CD4-positive, CD25-positive, alpha-beta regulatory T cell (primary cell): Measurements from ENCODE around the gene BTBD2. TPM values are rescaled to one million over a fixed set of nuclear protein-coding genes. Genes with fewer than 3 reads are reported as not detected.
A peak's percentile ranks its signal among the peaks of the same experiment; 100 is the strongest.

Experiments used
- ATAC-seq, 2 donors: fragments of 150-1000 bp; cut with Tn5 transposase; one replicate each; pipeline ENCODE4 v1.10.0; 2021; ENCODE audit warnings: low read depth in 2 of 2, moderate number of reproducible peaks in 2 of 2, moderate library complexity in 1 of 2
- DNase-seq, 3 donors: peaks; one replicate each; pipeline versions ENCODE4 v3.0.0 to v3.0.0-alpha.2; 2012 to 2022; ENCODE audit warnings: mixed read lengths in 1 of 3
- H3K27ac ChIP-seq: one replicate; pipeline ENCODE4 v1.7.0; 2013; ENCODE audit warnings: mild to moderate bottlenecking, low read length; ENCODE audit not compliant: insufficient read depth, poor library complexity, severe bottlenecking
- H3K27me3 ChIP-seq: one replicate; pipeline ENCODE4 v1.7.0; 2013; ENCODE audit warnings: low read length; ENCODE audit not compliant: control insufficient read depth, insufficient read depth
- H3K36me3 ChIP-seq: one replicate; pipeline ENCODE4 v1.7.0; 2013; ENCODE audit warnings: mild to moderate bottlenecking, low read length, moderate library complexity; ENCODE audit not compliant: control insufficient read depth, insufficient read depth
- H3K4me1 ChIP-seq: 2 replicates; pipeline ENCODE4 v1.7.0; 2013; ENCODE audit warnings: mild to moderate bottlenecking, low read length; ENCODE audit not compliant: insufficient read depth, control insufficient read depth, poor library complexity, severe bottlenecking
- H3K4me3 ChIP-seq: one replicate; pipeline ENCODE4 v1.7.0; 2013; ENCODE audit warnings: low read depth, mild to moderate bottlenecking, low read length, moderate library complexity
- H3K9me3 ChIP-seq, 2 experiments: 1 replicate in 1 of 2; 2 replicates in 1 of 2; pipeline ENCODE4 v1.7.0; 2013; ENCODE audit warnings: low read length in 2 of 2, mild to moderate bottlenecking in 1 of 2, moderate library complexity in 1 of 2; ENCODE audit not compliant: control insufficient read depth in 2 of 2
- H3K27ac Mint-ChIP-seq, 3 donors: one replicate each; pipeline ENCODE4 v1.8.0; 2020 to 2022; ENCODE audit warnings: mild to moderate bottlenecking in 3 of 3, mixed read lengths in 3 of 3, moderate library complexity in 2 of 3
- H3K27me3 Mint-ChIP-seq: one replicate; pipeline ENCODE4 v1.8.0; 2022; ENCODE audit warnings: mild to moderate bottlenecking, mixed read lengths
- H3K36me3 Mint-ChIP-seq: one replicate; pipeline ENCODE4 v1.8.0; 2020; ENCODE audit warnings: mixed read lengths
- H3K4me1 Mint-ChIP-seq, 4 donors: one replicate each; pipeline ENCODE4 v1.8.0; 2020 to 2022; ENCODE audit warnings: mixed read lengths in 4 of 4, mild to moderate bottlenecking in 1 of 4
- H3K4me3 Mint-ChIP-seq, 4 donors: one replicate each; pipeline ENCODE4 v1.8.0; 2020 to 2022; ENCODE audit warnings: mild to moderate bottlenecking in 4 of 4, mixed read lengths in 4 of 4, moderate library complexity in 3 of 4
- H3K9me3 Mint-ChIP-seq, 7 donors: one replicate each; pipeline ENCODE4 v1.8.0; 2020 to 2022; ENCODE audit warnings: mixed read lengths in 7 of 7, mild to moderate bottlenecking in 3 of 7, moderate library complexity in 2 of 7
- polyA plus RNA-seq, 4 donors: library from polyadenylated mRNA; unstranded; fragments of 300-500 nt; fragmentation: Illumina TruSeq; gene quantifications; one replicate each; pipeline ENCODE4 v1.2.3, GENCODE V29; 2021
- total RNA-seq: library from RNA; stranded (reverse); gene quantifications from one replicate; pipeline ENCODE4 v1.2.3, GENCODE V29; 2022

The BTBD2 gene
- total and polyA plus RNA-seq, 5 donors from 2014 or later, result 3.2 to 58.6 (median 5.1) TPM

DNA sequence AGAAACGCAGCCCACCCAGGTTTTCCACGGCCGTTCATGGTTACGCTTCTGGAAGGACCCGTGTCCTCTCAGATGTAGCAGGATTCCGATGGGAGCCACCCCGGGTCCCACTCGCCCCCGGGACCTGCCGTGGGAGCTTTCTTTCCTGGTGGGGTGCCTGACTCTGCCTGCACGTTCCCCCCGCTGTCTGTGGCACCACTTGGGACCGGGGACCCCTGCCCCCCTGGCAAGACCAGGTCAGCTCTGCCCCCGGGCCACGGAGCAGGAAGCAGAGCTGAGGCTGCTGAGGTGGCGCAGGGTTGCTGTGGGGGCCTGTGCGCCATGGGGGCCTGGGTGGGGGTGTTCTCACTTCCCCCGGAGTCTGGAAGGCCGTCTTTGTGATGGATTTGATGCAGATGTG, 62.5 kb downstream of the BTBD2 start:
- no peaks in the 10 kb centered on the region for H3K36me3 Mint-ChIP-seq
- H3K4me1 Mint-ChIP-seq, result peaks cover 0 to 32% (median 9%) of the 10 kb centered on the region in 4 donors
- H3K27ac Mint-ChIP-seq, result no peak overlapping the region

DNA sequence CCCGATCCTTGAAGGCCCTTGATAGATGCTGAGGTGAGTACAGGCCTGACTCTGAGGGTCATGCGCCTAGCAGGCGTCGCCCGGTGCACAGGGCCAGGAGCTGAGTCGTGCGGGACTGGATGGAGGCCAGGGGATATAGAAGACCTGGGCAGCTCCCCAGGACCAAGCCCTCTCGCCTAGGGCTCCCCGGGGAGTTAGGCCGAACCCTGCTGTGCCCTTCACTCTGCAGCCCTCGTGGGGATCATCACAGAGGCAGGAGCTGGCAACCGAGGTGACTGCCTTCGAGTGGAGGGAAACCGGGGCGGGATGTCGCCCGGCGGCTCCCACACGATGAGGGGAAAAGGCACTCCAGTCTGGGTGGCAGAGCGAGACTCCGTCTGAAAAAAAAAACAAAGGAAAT, 62.9 kb downstream of the BTBD2 start:
- no peaks in the 10 kb centered on the region for H3K9me3 Mint-ChIP-seq
- Histone ChIP-seq H3K27me3 (no peaks in the 10 kb centered on the region), H3K4me3 (no peak overlapping the region), H3K4me1 (no peaks in the 10 kb centered on the region), H3K27ac (no peak overlapping the region), H3K36me3 (peaks cover 12% of the 10 kb centered on the region), H3K9me3 (no peaks in the 10 kb centered on the region)
- no peaks in the 10 kb centered on the region for H3K27me3 Mint-ChIP-seq
- peaks cover 0 to 32% (median 9%) of the 10 kb centered on the region in 4 donors for H3K4me1 Mint-ChIP-seq
- ATAC-seq (no peak), DNase-seq (no peak)
- H3K27ac Mint-ChIP-seq, result no peak overlapping the region
- no peak overlapping the region for H3K4me3 Mint-ChIP-seq
- no peaks in the 10 kb centered on the region for H3K36me3 Mint-ChIP-seq

More for the DNA sequence above, 62.5 kb downstream of the BTBD2 start:
- no peaks in the 10 kb centered on the region for H3K4me1 ChIP-seq
- DNase-seq (no peak), ATAC-seq (no peak)
- Mint-ChIP-seq H3K4me3 (no peak overlapping the region), H3K27me3 (no peaks in the 10 kb centered on the region), H3K9me3 (no peaks in the 10 kb centered on the region)
- H3K27me3 ChIP-seq, result no peaks in the 10 kb centered on the region
- no peak overlapping the region for H3K4me3 ChIP-seq
- no peak overlapping the region for H3K27ac ChIP-seq
- no peaks in the 10 kb centered on the region for H3K9me3 ChIP-seq
- H3K36me3 ChIP-seq, result peaks cover 12% of the 10 kb centered on the region

DNA sequence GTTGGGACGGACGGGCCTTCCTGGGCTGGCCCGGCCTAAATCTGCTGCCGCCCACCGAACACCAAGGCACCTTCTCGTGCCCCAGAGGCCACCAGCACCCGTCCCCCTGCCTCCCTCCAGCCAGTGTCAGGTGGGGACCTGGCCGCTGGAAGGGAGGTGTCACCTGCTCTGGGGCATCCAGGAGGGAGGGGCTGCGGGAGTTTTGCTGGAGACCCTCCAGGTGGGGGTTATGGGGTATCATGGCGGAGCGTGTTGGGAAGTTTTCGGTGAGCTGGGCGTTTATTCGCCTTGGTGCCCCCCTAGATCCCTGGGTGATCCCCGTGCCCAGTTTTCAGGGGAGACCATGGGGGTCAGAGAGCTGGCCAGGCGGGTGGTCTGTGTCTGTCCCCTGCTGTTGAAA, 64.9 kb downstream of the BTBD2 start:
- H3K27me3 ChIP-seq, result no peaks in the 10 kb centered on the region
- Mint-ChIP-seq H3K27ac (peak overlapping the region in 1 of 3 donors; percentile 52), H3K4me3 (no peak overlapping the region)

DNA sequence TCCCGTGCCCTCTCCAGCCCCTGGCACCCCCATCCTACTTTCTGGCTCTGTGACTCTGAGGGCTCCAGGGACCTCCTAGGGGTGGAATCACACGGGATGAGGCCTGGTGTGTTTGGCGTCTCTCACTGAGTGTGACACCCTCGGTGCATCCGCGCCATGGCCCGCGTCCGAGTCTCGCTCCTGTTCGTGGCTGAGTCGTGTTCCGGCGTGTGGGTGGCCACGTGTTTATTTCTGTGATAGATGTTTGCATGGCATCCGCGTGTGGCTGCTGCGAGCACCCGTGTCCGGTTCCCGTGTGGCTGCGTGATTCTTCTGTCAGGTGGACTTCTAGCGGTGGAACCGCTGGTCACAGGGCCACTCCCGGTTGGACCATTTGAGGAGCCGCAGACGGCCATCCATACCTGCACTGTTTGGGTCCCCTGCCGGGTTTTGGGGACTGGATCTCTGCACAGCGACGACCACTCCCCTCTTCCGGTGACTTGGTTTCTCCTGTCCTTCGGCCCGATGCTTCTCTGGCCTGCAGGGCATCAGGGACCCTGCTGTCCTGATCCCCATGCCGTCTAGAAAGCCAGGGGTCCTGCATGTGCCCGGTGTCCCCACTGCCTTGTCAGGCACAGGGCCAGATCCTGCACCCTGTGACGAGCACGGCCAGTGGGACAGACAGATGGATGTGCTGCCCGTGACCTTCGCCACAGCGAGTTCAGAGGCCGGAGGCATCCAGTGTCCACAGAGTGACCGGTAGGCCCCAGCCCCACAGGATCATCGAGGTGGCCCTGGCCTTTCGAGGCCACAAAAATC, 66.0 kb downstream of the BTBD2 start:
- Histone ChIP-seq H3K27me3 (no peaks in the 10 kb centered on the region), H3K4me3 (no peak overlapping the region), H3K9me3 (no peaks in the 10 kb centered on the region), H3K4me1 (peaks cover 6% of the 10 kb centered on the region), H3K36me3 (peaks cover 15% of the 10 kb centered on the region), H3K27ac (no peak overlapping the region)
- Mint-ChIP-seq H3K36me3 (no peaks in the 10 kb centered on the region), H3K9me3 (no peaks in the 10 kb centered on the region), H3K4me3 (peak overlapping the region in 1 of 4 donors; percentile 56), H3K4me1 (peaks cover 0 to 32% (median 6%) of the 10 kb centered on the region in 4 donors), H3K27me3 (no peaks in the 10 kb centered on the region), H3K27ac (no peak overlapping the region)
- no peak for ATAC-seq
- DNase-seq, result no peak

More for the DNA sequence above, 64.9 kb downstream of the BTBD2 start:
- Mint-ChIP-seq H3K4me1 (peaks cover 0 to 34% (median 6%) of the 10 kb centered on the region in 4 donors), H3K27me3 (no peaks in the 10 kb centered on the region), H3K9me3 (no peaks in the 10 kb centered on the region), H3K36me3 (no peaks in the 10 kb centered on the region)
- no peak overlapping the region for H3K27ac ChIP-seq
- H3K4me3 ChIP-seq, result no peak overlapping the region
- DNase-seq, result no peak
- H3K4me1 ChIP-seq, result no peaks in the 10 kb centered on the region
- H3K9me3 ChIP-seq, result no peaks in the 10 kb centered on the region
- H3K36me3 ChIP-seq, result peaks cover 15% of the 10 kb centered on the region
- ATAC-seq, result no peak

DNA sequence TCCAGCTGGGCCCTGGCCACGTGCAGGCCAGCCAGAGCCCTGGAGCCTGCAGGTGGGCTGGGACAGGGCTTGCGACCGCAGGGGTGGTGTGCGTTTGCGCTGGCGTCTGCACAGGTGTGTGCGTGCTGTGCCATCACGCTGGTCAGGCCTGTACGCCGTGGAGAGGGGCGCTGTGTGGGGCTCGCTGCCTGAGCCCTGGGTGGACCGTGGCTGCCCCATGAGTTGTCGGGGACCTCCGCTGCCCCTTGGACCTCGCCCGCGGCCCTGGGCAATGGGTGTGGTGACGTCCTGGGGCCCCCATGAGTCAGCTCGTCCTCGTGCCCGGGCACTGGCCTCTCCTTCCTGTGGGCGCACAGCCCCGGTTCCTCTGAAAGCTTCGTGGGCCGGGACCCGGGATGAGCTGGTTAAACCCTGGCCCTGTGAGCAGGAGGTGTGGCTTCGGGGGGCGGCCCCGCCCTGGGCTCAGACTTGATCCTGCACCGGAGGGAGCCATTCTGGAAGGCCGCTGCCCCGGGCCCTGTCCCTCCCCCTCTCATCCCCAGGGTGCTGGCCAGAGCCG, 67.8 kb downstream of the BTBD2 start:
- Mint-ChIP-seq H3K27me3 (peaks cover 3% of the 10 kb centered on the region), H3K9me3 (no peaks in the 10 kb centered on the region), H3K4me3 (no peak overlapping the region), H3K36me3 (no peaks in the 10 kb centered on the region), H3K27ac (no peak overlapping the region), H3K4me1 (peaks cover 0 to 45% (median 14%) of the 10 kb centered on the region in 4 donors)
- Histone ChIP-seq H3K27ac (no peak overlapping the region), H3K4me3 (no peak overlapping the region), H3K36me3 (peaks cover 14% of the 10 kb centered on the region), H3K27me3 (no peaks in the 10 kb centered on the region), H3K9me3 (no peaks in the 10 kb centered on the region), H3K4me1 (peaks cover 20% of the 10 kb centered on the region)
- DNase-seq (no peak), ATAC-seq (no peak)

DNA sequence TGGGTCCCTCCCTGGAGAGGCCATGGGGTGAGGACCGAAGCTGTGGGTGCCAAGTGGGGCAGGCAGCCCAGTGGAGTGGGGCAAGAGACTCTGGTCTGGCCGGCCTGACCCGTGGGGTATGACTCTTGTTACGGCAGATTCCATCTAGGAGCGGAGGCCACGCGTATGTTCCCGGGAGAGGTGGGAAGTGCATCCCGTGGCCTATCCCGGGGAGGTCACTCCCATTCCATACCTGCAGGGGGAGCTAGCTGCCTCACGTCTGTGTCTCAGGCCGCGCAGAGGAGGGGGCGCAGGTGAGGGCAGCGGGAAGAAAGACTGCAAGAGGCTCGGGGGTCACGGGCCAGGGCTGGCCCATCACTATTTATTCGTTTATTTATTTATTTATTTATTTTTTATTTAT, 69.6 kb downstream of the BTBD2 start:
- Histone ChIP-seq H3K4me3 (no peak overlapping the region), H3K27ac (no peak overlapping the region), H3K36me3 (peaks cover 5% of the 10 kb centered on the region), H3K9me3 (no peaks in the 10 kb centered on the region), H3K27me3 (no peaks in the 10 kb centered on the region), H3K4me1 (peaks cover 26% of the 10 kb centered on the region)
- Mint-ChIP-seq H3K36me3 (no peaks in the 10 kb centered on the region), H3K9me3 (no peaks in the 10 kb centered on the region), H3K4me3 (peak overlapping the region; percentile 27 to 87 (median 51)), H3K27ac (peak overlapping the region in 2 of 3 donors; percentile 43 to 46), H3K4me1 (peaks cover 0 to 41% (median 16%) of the 10 kb centered on the region in 4 donors), H3K27me3 (peaks cover 5% of the 10 kb centered on the region)
- DNase-seq, result peak in 1 of 3 donors; percentile 36
- ATAC-seq, result no peak

DNA sequence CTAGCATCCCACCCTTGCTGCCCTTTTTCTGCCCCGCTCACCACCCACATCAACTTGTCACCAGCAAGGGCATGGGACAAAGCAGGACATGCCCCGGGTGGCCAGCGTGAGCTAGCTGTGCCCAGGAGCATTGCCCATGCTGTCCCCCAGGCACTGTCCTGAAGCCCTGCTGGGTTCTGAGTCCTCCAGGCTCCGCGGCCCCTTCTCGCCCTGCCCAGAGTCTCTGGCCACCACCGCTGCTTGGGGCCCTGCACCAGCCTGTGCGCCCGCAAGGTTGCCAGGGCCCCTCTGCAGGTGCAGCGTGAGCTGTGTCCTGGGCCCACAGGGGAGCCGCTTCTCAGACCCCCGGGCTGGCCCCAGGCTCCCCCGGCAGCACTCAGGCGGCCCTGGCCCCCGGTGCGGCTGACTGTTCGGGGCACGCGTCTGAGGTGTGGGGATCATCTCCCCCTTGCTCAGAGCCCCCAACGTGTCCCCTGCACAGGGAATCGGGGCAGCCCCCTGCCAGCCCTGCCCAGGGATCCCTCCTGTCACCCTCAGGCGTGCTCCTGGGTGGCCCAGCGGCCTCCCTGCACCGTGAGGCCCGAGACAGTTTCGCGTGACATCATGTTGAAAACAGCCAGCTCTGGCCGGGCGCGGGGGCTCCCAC, 70.5 kb downstream of the BTBD2 start:
- H3K4me1 ChIP-seq, result peaks cover 30% of the 10 kb centered on the region
- H3K4me1 Mint-ChIP-seq, result peaks cover 2 to 40% (median 18%) of the 10 kb centered on the region in 4 donors
- no peak overlapping the region for H3K27ac ChIP-seq
- peaks cover 5% of the 10 kb centered on the region for H3K36me3 ChIP-seq
- H3K9me3 ChIP-seq, result no peaks in the 10 kb centered on the region
- no peak overlapping the region for H3K27ac Mint-ChIP-seq
- H3K36me3 Mint-ChIP-seq, result no peaks in the 10 kb centered on the region
- peaks cover 10% of the 10 kb centered on the region for H3K27me3 Mint-ChIP-seq
- no peaks in the 10 kb centered on the region for H3K9me3 Mint-ChIP-seq
- H3K27me3 ChIP-seq, result no peaks in the 10 kb centered on the region
- H3K4me3 ChIP-seq, result no peak overlapping the region
- ATAC-seq (no peak), DNase-seq (no peak)
- H3K4me3 Mint-ChIP-seq, result peak overlapping the region in 1 of 4 donors; percentile 29
